Loucy (cell line): Measurements from ENCODE around the gene ALDH1A1.

Source experiments
- H2AFZ ChIP-seq: fragments of 200-600 bp; sonication (generic); 2 replicates; pipeline ENCODE4 v1.6.0; 2016; ENCODE audit warnings: antibody characterized with exemption, mild to moderate bottlenecking, low read length, moderate library complexity
- H3F3A ChIP-seq: fragments of 200-600 bp; 2 replicates; pipeline ENCODE4 v1.6.0; 2016; ENCODE audit warnings: antibody characterized with exemption, low read depth, mild to moderate bottlenecking
- H3K27me3 ChIP-seq: fragments of 200-600 bp; sonication (generic); 2 replicates; pipeline ENCODE4 v1.6.1; 2014; ENCODE audit warnings: low read length, mild to moderate bottlenecking; ENCODE audit not compliant: insufficient read depth, poor library complexity, severe bottlenecking
- H3K36me3 ChIP-seq: fragments of 200-600 bp; sonication (generic); 2 replicates; pipeline ENCODE4 v1.6.1; 2016; ENCODE audit warnings: low read length; ENCODE audit not compliant: insufficient read depth
- H3K4me1 ChIP-seq: fragments of 200-600 bp; sonication (generic); 2 replicates; pipeline ENCODE4 v1.5.1; 2014; ENCODE audit warnings: low read length, mild to moderate bottlenecking; ENCODE audit not compliant: insufficient read depth, poor library complexity, severe bottlenecking
- H3K4me2 ChIP-seq: fragments of 200-600 bp; sonication (generic); 2 replicates; pipeline ENCODE4 v1.6.0; 2014; ENCODE audit warnings: antibody characterized with exemption, low read length, low read depth, mild to moderate bottlenecking; ENCODE audit not compliant: poor library complexity, severe bottlenecking
- H3K4me3 ChIP-seq: fragments of 200-600 bp; sonication (generic); 2 replicates; pipeline ENCODE4 v1.5.1; 2014; ENCODE audit warnings: low read length, mild to moderate bottlenecking, mixed read lengths; ENCODE audit not compliant: poor library complexity, severe bottlenecking
- H3K79me2 ChIP-seq: fragments of 200-600 bp; sonication (generic); 2 replicates; pipeline ENCODE4 v1.6.1; 2014; ENCODE audit warnings: low read length; ENCODE audit not compliant: insufficient read depth
- H3K9ac ChIP-seq: fragments of 200-600 bp; sonication (generic); 2 replicates; pipeline ENCODE4 v1.6.0; 2014; ENCODE audit warnings: mild to moderate bottlenecking, low read depth, low read length, moderate library complexity; ENCODE audit not compliant: poor library complexity, severe bottlenecking
- H3K9me2 ChIP-seq: fragments of 200-600 bp; sonication (generic); replicated peaks from 2 replicates; pipeline ENCODE4 v1.6.1; 2016; ENCODE audit warnings: low read depth, low read length, mixed read lengths
- H3K9me3 ChIP-seq: fragments of 200-600 bp; sonication (generic); 2 replicates; pipeline ENCODE4 v1.6.1; 2014; ENCODE audit warnings: mild to moderate bottlenecking, antibody characterized with exemption, low read length, low read depth; ENCODE audit not compliant: insufficient read depth
- H4K20me1 ChIP-seq: fragments of 200-600 bp; sonication (generic); 2 replicates; pipeline ENCODE4 v1.6.0; 2014; ENCODE audit warnings: antibody characterized with exemption, low read length, mild to moderate bottlenecking; ENCODE audit not compliant: insufficient read depth, poor library complexity, severe bottlenecking
- EZH2phosphoT487 ChIP-seq: fragments of 200-600 bp; IDR thresholded peaks from 2 replicates; pipeline ENCODE4 v1.6.1; 2018; ENCODE audit warnings: antibody characterized with exemption, mild to moderate bottlenecking, moderate library complexity, borderline replicate concordance
- TF ChIP-seq, protein P1 (sequence below): fragments of 200-600 bp; sonication (generic); conservative IDR thresholded peaks from 2 replicates; pipeline ENCODE4 v1.5.1; 2014; ENCODE audit warnings: mild to moderate bottlenecking, antibody characterized with exemption, low read length

The ALDH1A1 gene

DNA sequence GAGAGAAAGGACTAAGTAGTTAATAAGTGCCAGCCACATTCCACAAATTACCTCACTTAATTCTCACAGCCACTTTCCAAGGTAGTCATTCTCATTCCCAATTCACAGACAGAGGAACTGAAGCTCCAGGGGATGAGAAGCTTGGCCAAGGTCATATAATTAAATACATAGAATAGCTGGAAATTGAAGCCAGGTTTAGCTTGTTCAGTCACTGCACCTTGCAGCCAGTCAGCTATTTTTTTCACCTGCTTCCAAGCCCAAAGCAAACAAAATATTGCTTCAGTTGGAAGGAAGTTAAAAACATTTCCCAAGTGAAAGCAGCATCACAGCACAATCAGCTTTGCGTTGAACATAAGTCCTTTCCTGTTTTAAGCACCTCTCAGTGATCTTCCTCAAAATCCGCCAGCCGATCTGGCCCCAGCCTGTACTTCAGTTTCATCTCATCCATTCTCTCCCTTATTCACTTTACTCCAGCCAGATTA lies 4.8 kb downstream of the ALDH1A1 start:
- no peak overlapping the region for H2AFZ ChIP-seq
- H3K4me1 ChIP-seq, result peaks cover 37% of the 10 kb centered on the region
- H3K9me2 ChIP-seq, result no peaks in the 10 kb centered on the region
- H3K27me3 ChIP-seq, result no peaks in the 10 kb centered on the region
- H3K4me3 ChIP-seq, result peak overlapping the region; percentile 1
- TF ChIP-seq, protein P1, sequence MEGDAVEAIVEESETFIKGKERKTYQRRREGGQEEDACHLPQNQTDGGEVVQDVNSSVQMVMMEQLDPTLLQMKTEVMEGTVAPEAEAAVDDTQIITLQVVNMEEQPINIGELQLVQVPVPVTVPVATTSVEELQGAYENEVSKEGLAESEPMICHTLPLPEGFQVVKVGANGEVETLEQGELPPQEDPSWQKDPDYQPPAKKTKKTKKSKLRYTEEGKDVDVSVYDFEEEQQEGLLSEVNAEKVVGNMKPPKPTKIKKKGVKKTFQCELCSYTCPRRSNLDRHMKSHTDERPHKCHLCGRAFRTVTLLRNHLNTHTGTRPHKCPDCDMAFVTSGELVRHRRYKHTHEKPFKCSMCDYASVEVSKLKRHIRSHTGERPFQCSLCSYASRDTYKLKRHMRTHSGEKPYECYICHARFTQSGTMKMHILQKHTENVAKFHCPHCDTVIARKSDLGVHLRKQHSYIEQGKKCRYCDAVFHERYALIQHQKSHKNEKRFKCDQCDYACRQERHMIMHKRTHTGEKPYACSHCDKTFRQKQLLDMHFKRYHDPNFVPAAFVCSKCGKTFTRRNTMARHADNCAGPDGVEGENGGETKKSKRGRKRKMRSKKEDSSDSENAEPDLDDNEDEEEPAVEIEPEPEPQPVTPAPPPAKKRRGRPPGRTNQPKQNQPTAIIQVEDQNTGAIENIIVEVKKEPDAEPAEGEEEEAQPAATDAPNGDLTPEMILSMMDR, result no peak
- no peak for TF ChIP-seq EZH2phosphoT487
- H4K20me1 ChIP-seq, result no peaks in the 10 kb centered on the region
- no peaks in the 10 kb centered on the region for H3K9me3 ChIP-seq
- H3K36me3 ChIP-seq, result no peaks in the 10 kb centered on the region
- H3K4me2 ChIP-seq, result peak overlapping the region; percentile 68
- H3F3A ChIP-seq, result no peaks in the 10 kb centered on the region
- peak overlapping the region; percentile 9 for H3K9ac ChIP-seq
- no peaks in the 10 kb centered on the region for H3K79me2 ChIP-seq

DNA sequence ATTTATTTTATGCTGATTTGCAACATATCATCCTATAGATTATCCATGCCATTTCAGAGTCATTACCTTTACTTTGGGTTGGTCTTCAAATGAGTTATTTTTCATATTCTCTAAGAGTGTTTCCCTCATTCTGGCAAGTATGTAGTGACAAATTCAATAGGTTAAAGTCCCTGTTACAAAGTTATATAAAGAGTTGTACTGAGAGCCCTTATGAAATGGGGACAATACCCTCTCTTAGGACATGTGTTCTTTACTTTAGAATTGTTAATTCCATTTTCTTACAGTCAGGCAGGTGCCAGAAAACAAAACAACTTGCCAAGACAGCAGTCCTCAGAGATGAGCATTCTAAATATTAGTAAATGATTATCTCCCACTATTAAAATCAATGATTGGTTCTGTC lies 6.0 kb downstream of the ALDH1A1 start:
- H3K27me3 ChIP-seq, result no peaks in the 10 kb centered on the region
- H3K79me2 ChIP-seq, result no peaks in the 10 kb centered on the region
- H3F3A ChIP-seq, result no peaks in the 10 kb centered on the region

DNA sequence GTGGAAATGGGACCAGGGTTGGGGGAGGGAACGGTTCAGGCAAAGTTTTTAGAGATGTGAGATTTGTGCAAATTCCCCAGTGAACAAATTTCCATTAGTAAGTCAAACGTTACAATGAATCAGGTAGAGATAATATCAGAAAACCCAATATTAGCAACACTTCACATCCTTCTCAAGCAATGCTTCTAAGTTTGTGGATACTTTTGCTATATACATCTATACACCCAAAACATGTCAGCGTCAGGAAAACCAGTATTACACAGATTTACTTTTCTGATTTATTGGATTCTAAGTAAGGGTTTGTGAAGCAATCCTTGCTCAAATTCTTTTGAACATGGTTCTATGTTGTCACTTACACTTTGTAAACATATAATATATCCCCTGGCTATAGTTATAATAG lies 6.5 kb downstream of the ALDH1A1 start:
- Histone ChIP-seq H3K9me2 (no peaks in the 10 kb centered on the region), H3F3A (no peaks in the 10 kb centered on the region), H3K36me3 (no peaks in the 10 kb centered on the region), H3K9ac (no peak overlapping the region), H2AFZ (no peak overlapping the region), H4K20me1 (no peaks in the 10 kb centered on the region), H3K27me3 (no peaks in the 10 kb centered on the region), H3K4me1 (peaks cover 22% of the 10 kb centered on the region), H3K79me2 (no peaks in the 10 kb centered on the region), H3K4me3 (no peak overlapping the region), H3K9me3 (no peaks in the 10 kb centered on the region), H3K4me2 (peak overlapping the region; percentile 2)
- TF ChIP-seq, protein P1, result no peak
- TF ChIP-seq EZH2phosphoT487, result no peak

More for the DNA sequence above, 6.0 kb downstream of the ALDH1A1 start:
- Histone ChIP-seq H3K36me3 (no peaks in the 10 kb centered on the region), H2AFZ (no peak overlapping the region), H3K9ac (no peak overlapping the region), H3K4me1 (peaks cover 27% of the 10 kb centered on the region), H4K20me1 (no peaks in the 10 kb centered on the region), H3K9me2 (no peaks in the 10 kb centered on the region), H3K9me3 (no peaks in the 10 kb centered on the region), H3K4me2 (no peak overlapping the region), H3K4me3 (no peak overlapping the region)
- TF ChIP-seq, protein P1, result no peak
- TF ChIP-seq EZH2phosphoT487, result no peak
